HepG2 (cell line): ENCODE results near the gene CHST3. TPM values are rescaled to one million over a fixed set of nuclear protein-coding genes. Genes with fewer than 3 reads are reported as not detected.

ENCODE experiments used
- AGO1 ChIP-seq: fragments of 200-400 bp; formaldehyde crosslinking; IDR thresholded peaks from 2 replicates; pipeline ENCODE4 v1.6.1; 2017; ENCODE audit warnings: mild to moderate bottlenecking, low read depth, low read length, moderate library complexity; ENCODE audit not compliant: poor library complexity, severe bottlenecking
- CEBPZ ChIP-seq: IDR thresholded peaks from 2 replicates; pipeline ENCODE4 v1.6.1; 2012; ENCODE audit warnings: low read length, improper control_type of control experiment
- MIER2 ChIP-seq: IDR thresholded peaks from 2 replicates; pipeline ENCODE4 v1.6.1; 2016; ENCODE audit warnings: missing biosample characterization, missing genetic modification reagents
- SMARCC2 ChIP-seq: fragments of 450-650 bp; IDR thresholded peaks from 2 replicates; pipeline ENCODE4 v1.6.1; 2017; ENCODE audit warnings: antibody characterized with exemption, mild to moderate bottlenecking
- SOX6 ChIP-seq, 2 experiments: fragments of 450-650 bp in 1 of 2; sonication (generic) in 1 of 2; formaldehyde crosslinking in 1 of 2; IDR thresholded peaks; 2 replicates each; pipeline versions ENCODE4 v1.4.0 to v1.6.1; 2017 to 2020; ENCODE audit warnings: antibody characterized with exemption in 1 of 2, mild to moderate bottlenecking in 1 of 2, missing genetic modification reagents in 1 of 2
- U2AF2 ChIP-seq: fragments of 200-400 bp; formaldehyde crosslinking; IDR thresholded peaks from 2 replicates; pipeline ENCODE4 v1.6.1; 2017; ENCODE audit warnings: low read depth, mild to moderate bottlenecking, low read length
- ZBTB10 ChIP-seq: sonication (generic); formaldehyde crosslinking; IDR thresholded peaks from 2 replicates; pipeline ENCODE4 v1.4.0; 2020; ENCODE audit warnings: missing genetic modification reagents, borderline replicate concordance
- ZEB1 ChIP-seq: IDR thresholded peaks from 2 replicates; pipeline ENCODE4 v1.6.1; 2012; ENCODE audit warnings: mild to moderate bottlenecking, low read depth, inconsistent platforms; ENCODE audit not compliant: insufficient replicate concordance
- ZNF207 ChIP-seq: fragments of 450-650 bp; IDR thresholded peaks from 2 replicates; pipeline ENCODE4 v1.6.1; 2016; ENCODE audit warnings: antibody characterized with exemption, borderline replicate concordance
- polyA plus RNA-seq, 8 experiments: library from polyadenylated mRNA; depleted of rRNA in 3 of 8; stranded (reverse) in 7 of 8; unstranded in 1 of 8; fragments of >200 nt; fragmentation: Illumina TruSeq in 4 of 8; extraction: Trizol in 4 of 8; gene quantifications; 2 replicates each; pipeline versions ENCODE4 v1.2.1 to v1.2.3, GENCODE V29; 2011 to 2016; ENCODE audit warnings: low read depth in 4 of 8, missing spikeins in 1 of 8, mixed read lengths in 1 of 8; ENCODE audit not compliant: insufficient read depth in 1 of 8
- total RNA-seq, 5 experiments: library from RNA; depleted of rRNA; stranded (reverse); fragments of >200 nt; fragmentation: Illumina TruSeq; extraction: Trizol; gene quantifications; 2 replicates each; pipeline ENCODE4 v1.2.3, GENCODE V29; 2016; ENCODE audit warnings: low read depth in 1 of 5
- TF ChIP-seq, protein P1 (sequence below): sonication (generic); formaldehyde crosslinking; IDR thresholded peaks from 2 replicates; pipeline ENCODE4 v1.9.0; 2021; ENCODE audit warnings: missing genetic modification reagents, borderline replicate concordance
- TF ChIP-seq, protein P2 (sequence below): sonication (generic); formaldehyde crosslinking; IDR thresholded peaks from 2 replicates; pipeline ENCODE4 v1.4.0; 2020; ENCODE audit warnings: missing genetic modification reagents, mild to moderate bottlenecking, borderline replicate concordance
- TF ChIP-seq, protein P3 (sequence below): sonication (generic); formaldehyde crosslinking; IDR thresholded peaks from 2 replicates; pipeline ENCODE4 v1.9.0; 2022; ENCODE audit warnings: low read depth, missing genetic modification reagents

CHST3 gene
- total and polyA plus RNA-seq, 2 of the 13 experiments (the other 11 are each of a cell fraction or from before 2014, with no cell fraction given) = 7.2 to 18.7 TPM

- TF ChIP-seq ZBTB10 (CRISPR knock-in tag) (no peak), MIER2 (CRISPR knock-in tag) (no peak), AGO1 (no peak), ZEB1 (no peak), SOX6 (IDR thresholded peaks at IDR 0.05) (no peak), SOX6 (CRISPR knock-in tag; IDR thresholded peaks at IDR 0.05) (no peak), U2AF2 (no peak), SMARCC2 (no peak), CEBPZ (no peak), ZNF207 (no peak)
- TF ChIP-seq, protein P1, sequence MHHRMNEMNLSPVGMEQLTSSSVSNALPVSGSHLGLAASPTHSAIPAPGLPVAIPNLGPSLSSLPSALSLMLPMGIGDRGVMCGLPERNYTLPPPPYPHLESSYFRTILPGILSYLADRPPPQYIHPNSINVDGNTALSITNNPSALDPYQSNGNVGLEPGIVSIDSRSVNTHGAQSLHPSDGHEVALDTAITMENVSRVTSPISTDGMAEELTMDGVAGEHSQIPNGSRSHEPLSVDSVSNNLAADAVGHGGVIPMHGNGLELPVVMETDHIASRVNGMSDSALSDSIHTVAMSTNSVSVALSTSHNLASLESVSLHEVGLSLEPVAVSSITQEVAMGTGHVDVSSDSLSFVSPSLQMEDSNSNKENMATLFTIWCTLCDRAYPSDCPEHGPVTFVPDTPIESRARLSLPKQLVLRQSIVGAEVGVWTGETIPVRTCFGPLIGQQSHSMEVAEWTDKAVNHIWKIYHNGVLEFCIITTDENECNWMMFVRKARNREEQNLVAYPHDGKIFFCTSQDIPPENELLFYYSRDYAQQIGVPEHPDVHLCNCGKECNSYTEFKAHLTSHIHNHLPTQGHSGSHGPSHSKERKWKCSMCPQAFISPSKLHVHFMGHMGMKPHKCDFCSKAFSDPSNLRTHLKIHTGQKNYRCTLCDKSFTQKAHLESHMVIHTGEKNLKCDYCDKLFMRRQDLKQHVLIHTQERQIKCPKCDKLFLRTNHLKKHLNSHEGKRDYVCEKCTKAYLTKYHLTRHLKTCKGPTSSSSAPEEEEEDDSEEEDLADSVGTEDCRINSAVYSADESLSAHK (CRISPR knock-in tag) = no peak
- TF ChIP-seq, protein P2, sequence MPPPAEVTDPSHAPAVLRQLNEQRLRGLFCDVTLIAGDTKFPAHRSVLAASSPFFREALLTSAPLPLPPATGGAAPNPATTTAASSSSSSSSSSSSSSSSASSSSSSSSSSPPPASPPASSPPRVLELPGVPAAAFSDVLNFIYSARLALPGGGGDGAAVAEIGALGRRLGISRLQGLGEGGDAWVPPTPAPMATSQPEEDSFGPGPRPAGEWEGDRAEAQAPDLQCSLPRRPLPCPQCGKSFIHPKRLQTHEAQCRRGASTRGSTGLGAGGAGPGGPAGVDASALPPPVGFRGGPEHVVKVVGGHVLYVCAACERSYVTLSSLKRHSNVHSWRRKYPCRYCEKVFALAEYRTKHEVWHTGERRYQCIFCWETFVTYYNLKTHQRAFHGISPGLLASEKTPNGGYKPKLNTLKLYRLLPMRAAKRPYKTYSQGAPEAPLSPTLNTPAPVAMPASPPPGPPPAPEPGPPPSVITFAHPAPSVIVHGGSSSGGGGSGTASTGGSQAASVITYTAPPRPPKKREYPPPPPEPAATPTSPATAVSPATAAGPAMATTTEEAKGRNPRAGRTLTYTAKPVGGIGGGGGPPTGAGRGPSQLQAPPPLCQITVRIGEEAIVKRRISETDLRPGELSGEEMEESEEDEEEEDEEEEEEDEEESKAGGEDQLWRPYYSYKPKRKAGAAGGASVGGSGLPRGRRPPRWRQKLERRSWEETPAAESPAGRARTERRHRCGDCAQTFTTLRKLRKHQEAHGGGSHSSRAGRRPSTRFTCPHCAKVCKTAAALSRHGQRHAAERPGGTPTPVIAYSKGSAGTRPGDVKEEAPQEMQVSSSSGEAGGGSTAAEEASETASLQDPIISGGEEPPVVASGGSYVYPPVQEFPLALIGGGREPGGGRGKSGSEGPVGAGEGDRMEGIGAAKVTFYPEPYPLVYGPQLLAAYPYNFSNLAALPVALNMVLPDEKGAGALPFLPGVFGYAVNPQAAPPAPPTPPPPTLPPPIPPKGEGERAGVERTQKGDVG (CRISPR knock-in tag) = no peak
- TF ChIP-seq, protein P3, sequence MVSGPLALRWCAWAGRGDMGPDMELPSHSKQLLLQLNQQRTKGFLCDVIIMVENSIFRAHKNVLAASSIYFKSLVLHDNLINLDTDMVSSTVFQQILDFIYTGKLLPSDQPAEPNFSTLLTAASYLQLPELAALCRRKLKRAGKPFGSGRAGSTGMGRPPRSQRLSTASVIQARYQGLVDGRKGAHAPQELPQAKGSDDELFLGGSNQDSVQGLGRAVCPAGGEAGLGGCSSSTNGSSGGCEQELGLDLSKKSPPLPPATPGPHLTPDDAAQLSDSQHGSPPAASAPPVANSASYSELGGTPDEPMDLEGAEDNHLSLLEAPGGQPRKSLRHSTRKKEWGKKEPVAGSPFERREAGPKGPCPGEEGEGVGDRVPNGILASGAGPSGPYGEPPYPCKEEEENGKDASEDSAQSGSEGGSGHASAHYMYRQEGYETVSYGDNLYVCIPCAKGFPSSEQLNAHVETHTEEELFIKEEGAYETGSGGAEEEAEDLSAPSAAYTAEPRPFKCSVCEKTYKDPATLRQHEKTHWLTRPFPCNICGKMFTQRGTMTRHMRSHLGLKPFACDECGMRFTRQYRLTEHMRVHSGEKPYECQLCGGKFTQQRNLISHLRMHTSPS (CRISPR knock-in tag) = no peak
These were observed 4.7 kb upstream of the CHST3 start (continued) for GRCh38 chr10:71959526-71959925.
